C4-2B (cell line): Measurements from ENCODE around the gene CAMTA1.

Source experiments
- H3K27ac ChIP-seq: fragments of 450-650 bp; 2 replicates; pipeline ENCODE4 v1.5.1; 2017
- ZFX ChIP-seq: fragments of 450-650 bp; IDR thresholded peaks from 2 replicates; pipeline ENCODE4 v1.6.1; 2017
- TF ChIP-seq, protein P1 (sequence below): fragments of 450-650 bp; conservative IDR thresholded peaks from 2 replicates; pipeline ENCODE4 v1.5.1; 2017; ENCODE audit warnings: mild to moderate bottlenecking

CAMTA1 gene

GRCh38 chr1:6985549-6986276, 200.5 kb downstream of the CAMTA1 start:
- TF ChIP-seq ZFX: no peak
- no peak overlapping the region for H3K27ac ChIP-seq

DNA sequence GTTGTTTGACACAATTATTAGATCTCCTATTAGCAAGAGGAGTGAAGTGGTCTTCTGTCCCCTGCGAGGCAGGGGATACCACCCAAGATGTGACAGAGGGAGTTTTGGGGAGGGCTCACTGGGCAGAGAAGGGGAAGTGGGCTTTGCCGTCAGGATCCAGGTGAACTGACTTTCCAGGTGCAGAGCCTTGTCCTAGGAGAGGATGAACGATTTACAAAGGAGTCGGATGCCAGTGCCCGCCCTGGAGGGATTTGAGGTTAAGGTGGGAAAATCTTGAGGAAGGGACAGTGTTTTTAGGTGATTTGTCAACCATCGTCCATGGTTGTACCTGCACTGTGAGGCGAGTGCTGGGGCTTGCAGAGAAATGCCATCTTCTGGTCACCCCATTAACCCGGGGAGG, 201.0 kb downstream of the CAMTA1 start:
- no peak overlapping the region for H3K27ac ChIP-seq
- TF ChIP-seq, protein P1, sequence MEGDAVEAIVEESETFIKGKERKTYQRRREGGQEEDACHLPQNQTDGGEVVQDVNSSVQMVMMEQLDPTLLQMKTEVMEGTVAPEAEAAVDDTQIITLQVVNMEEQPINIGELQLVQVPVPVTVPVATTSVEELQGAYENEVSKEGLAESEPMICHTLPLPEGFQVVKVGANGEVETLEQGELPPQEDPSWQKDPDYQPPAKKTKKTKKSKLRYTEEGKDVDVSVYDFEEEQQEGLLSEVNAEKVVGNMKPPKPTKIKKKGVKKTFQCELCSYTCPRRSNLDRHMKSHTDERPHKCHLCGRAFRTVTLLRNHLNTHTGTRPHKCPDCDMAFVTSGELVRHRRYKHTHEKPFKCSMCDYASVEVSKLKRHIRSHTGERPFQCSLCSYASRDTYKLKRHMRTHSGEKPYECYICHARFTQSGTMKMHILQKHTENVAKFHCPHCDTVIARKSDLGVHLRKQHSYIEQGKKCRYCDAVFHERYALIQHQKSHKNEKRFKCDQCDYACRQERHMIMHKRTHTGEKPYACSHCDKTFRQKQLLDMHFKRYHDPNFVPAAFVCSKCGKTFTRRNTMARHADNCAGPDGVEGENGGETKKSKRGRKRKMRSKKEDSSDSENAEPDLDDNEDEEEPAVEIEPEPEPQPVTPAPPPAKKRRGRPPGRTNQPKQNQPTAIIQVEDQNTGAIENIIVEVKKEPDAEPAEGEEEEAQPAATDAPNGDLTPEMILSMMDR: no peak
- TF ChIP-seq ZFX: no peak

- no peak overlapping the region for H3K27ac ChIP-seq
- TF ChIP-seq, protein P1: no peak
- TF ChIP-seq ZFX: no peak
These were observed 202.7 kb downstream of the CAMTA1 start for GRCh38 chr1:6987940-6988339.

- TF ChIP-seq, protein P1: no peak
- TF ChIP-seq ZFX: no peak
- H3K27ac ChIP-seq: no peak overlapping the region
These were observed 203.5 kb downstream of the CAMTA1 start for GRCh38 chr1:6988796-6989195.

DNA sequence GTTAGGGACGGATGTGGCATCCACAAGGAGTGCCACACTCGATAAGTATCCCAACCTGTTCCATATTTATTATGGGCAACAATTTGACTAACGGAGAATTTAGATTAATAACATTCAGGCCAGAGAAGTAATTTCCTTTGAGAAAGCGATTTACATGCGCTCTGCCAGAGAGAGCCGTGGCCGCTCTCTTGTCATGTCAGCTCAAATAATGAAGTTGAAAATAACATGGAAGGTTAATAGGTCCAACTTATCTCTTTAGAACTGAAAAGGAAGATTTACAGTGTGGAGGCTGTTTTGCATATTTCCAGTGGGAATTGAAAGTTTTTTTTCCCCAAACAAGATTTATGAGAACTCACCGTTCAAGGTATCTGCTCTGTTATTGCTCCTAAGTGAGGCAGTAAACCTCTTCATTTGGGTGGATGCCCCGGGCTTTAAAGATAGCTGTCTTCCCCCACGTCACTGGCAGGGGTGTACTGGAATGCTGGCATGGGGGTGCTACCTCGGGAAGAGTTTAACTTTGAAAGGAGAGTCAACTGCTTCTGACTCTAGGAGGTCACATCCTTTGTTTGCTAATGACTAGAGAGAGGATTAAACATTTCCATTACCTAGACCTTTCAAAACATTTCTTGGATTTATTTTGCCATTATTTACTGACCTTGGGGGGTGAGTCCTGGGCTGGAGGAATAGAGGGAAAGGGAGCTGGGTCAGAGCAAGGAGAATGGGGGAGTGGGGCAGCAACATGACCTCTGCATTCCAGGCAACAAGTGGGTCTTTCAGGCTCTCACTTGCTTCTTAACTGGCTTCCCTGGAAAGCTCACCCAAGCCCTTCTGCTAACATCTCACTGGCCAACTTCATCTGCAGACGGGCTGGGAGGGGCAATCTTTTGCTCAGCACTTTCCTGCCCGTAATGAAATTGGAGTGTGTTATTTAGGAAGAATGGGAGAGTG, 204.2 kb downstream of the CAMTA1 start:
- H3K27ac ChIP-seq: no peak overlapping the region
- TF ChIP-seq ZFX: no peak
- TF ChIP-seq, protein P1: no peak

DNA sequence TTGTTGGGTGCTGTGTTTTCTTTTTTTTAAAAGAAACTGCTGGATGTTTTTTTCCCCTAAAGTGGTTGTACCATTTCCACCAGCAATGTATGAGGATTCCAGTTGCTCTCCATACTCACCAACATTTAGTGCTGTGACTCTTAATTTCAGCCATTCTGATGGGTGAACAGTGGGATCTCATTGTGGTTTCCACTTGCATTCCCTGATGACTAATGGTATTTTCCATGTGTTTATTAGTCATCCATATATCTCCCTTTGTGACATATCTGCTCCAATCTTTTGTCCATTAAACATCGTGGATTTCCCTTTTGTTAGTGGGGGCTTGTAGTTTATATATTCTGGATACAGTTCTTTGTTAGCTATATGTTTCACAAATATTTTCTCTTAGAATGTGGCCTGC, 206.0 kb downstream of the CAMTA1 start:
- no peak overlapping the region for H3K27ac ChIP-seq
- TF ChIP-seq, protein P1: no peak
- no peak for TF ChIP-seq ZFX

DNA sequence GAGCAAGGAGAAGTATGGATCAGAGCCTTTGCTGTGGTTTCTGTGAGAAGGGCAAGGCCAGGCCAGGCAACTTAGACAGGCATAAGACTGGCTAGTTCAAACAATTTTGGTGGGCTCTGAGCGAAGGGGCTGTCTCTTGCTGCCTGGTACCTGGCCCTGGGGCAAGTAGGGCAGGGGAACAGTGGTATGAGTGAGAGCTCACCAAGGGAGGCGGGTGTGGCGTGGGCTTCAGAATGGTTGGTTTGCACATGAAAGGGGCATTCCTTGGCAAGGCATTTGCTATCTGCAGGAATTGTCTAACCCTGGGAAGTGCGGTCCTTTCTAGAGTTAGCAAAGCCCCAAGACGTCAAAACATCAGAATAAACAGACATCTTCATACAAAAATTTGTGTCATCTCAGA, 210.5 kb downstream of the CAMTA1 start:
- H3K27ac ChIP-seq: no peak overlapping the region
- TF ChIP-seq ZFX: no peak
- TF ChIP-seq, protein P1: no peak
